Activated T-helper 9 cell treated with anti-CD3 and anti-CD28 coated beads, Interleukin-2, amount 50 U/mL, for 16 hours (primary cell): ENCODE results near the gene DDX1.

Experiments
- DNase-seq: peaks from one replicate; pipeline ENCODE4 v3.0.0-alpha.2; 2020; ENCODE audit warnings: low read depth

The DDX1 gene

GRCh38 chr2:15664273-15665066 is 72.8 kb downstream of the DDX1 start:
- DNase-seq, result no peak

DNA sequence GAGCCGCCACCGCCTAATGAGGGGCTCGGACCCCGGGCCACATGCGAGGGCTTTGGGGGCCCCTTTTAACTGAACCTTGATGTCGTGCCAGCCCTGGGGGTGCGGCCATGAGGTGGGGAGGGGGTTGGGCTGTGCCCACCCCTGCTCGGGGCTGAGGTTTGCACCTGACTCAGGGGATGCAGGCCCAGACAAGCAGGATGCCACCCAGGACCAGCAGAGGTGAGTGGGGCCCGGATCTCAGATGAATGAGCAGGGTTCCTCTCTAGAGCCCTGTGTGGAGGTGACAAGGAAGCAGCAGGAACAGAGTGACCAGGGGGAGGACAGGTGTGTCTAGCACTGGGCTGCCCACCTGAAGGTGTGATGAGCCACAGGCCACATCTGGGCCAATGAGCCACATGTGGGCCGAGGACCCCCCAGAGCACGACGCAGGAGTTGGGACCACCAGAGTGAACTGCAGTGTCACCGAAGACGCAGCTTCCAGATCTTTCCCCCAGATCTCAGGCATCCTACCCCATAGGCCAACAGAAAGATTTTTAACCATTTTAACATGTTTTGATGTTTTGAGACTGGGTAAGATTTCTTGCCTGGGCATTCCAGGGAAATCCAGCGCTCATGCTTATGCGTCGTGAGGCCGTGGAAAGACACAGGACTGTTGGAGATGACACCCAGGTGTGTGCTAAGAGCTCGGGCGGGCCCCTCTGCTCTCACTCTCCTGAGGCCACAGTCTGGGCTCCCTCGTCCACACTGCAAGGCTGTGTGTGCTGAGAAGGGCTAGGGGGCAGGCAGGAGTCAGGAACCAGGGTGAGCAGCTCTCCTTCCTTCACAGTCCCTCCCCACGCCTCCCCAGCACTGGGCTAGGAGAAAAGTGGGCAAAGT is 73.6 kb downstream of the DDX1 start:
- no peak for DNase-seq

GRCh38 chr2:15665943-15666460 is 74.3 kb downstream of the DDX1 start:
- no peak for DNase-seq

DNA sequence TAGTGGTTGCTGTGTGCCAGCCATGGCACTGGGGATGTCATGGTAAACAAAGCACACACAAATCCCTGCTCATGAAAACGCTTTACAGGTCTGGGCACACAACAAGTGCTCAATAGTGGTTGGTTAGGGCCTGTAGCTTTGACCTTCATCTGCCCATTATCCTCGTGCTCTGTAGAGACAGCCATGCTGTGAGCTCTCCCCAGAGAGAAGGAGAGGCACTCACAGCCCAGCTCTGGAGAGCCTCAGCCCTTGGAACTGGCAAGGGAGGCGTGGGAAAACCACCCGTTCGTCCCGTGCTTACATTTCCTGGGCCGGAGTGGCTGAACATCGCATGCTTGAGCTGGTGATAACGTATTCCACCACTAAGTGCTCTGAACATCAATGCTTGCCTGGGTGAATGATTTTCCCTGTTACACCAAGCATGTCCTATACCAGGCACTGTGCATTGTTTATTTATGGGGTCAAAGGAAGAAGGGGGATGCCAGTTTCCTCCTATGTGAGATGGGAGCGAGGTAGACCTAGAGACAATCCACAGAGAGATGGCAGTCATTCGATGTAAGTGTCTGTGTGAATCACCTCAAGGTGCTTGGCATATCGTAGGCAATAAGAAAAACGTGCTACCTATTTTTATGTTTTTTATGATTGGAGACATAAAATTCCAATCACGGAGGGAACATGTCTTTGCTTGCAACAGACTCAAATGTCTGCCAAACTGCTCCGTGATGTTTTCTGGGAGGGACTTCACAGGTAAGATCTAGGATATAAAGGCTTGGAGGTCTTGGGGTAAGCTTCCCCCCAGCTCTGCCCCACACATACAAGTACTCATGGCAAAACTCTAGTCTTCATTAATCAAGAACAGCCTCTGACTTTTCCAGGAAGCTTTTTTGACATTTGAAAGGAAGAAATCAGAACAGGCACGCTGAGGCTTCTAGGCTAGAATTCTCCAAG is 75.5 kb downstream of the DDX1 start:
- no peak for DNase-seq

DNA sequence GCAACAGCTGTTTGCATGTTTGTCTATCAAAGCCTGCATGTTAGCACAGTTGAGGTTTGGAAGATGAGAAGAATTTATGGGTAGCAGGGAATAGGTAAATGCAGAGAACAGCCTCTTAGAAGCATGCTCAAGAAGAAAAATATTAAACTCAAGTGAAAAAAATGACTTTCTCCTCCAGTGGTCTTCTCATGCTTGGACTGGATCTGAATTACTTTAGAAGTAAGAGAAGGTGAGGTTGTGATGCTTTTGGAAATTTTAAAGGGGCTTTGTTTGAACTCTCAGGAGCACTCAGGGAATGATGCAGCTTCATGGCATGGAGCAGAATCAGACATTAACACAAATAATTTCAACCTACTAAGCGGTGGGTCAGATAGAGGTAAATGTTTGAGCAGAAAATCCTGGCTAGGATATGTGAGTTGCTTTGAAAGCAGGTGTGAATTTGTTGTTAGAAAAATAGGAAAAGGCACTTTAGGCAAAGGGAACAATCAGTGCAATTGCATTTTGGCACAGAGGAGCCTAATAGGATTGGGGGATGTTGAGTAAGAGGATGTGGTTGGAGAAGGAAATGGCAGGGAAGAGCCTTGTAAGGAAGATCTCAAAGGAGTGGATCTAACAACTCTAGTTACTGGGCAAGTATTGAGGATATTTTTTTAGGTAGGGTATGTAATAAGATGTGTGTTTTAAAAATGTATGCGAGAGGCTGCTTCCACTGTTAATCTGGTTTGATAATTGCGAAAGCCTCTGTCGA is 76.3 kb downstream of the DDX1 start:
- DNase-seq, result no peak

DNA sequence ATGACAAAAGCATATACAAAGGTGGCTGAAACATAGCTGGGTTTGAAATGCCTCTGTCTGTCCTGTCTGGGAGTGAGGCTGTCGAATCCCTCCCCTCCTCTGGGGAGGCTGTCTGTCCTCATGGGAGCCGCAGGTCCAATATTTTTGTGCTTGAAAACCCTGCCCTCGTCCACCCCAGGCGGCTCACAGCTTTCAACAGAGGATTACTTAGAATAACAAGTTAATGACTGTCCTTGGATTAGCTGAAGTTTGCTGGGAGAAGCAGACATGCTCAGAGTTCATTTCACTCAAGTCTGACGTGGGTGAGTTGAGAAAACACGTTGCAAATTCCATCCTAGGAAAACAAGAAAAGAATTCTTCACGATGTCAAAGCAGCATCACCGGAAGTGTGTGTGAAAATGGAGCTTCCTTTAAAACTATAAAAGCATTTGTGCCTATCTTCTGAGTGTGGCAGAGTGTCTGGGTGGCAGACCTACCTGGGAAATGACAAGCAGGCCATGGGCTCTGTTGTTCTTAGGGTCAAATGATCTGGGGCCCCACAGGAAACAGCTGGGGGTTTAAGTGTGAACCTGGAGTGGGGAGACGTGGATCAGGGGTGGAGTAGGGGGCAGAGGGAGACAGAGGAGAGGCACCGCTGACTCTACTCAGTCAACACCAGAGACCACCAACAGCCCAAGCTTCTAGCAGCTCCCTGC is 77.1 kb downstream of the DDX1 start:
- no peak for DNase-seq

- DNase-seq, result no peak
Measured at GRCh38 chr2:15669375-15669910, 77.8 kb downstream of the DDX1 start.

- DNase-seq, result no peak
Measured at GRCh38 chr2:15670469-15670868, 78.8 kb downstream of the DDX1 start.

DNA sequence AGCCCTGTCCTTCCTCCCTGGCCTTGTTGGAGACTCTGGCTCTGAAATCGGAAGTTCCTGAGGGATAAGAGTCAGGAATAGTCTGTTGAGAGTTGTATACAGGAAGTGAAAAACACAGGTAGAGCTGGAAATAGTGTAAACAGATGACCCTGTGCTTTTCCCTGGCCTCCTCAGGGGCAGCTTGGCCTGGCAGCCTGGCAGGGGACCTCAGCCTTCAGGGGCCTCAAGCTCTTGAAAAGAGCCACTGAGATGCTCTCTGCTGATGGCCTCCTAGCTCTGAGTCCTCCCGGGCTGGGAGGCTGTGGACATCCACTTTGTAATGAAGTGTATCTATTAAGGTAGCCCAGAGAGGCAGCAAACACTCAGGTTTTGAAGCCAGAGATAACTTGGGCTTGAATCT is 79.3 kb downstream of the DDX1 start:
- no peak for DNase-seq

- no peak for DNase-seq
Measured at GRCh38 chr2:15671409-15671808, 79.7 kb downstream of the DDX1 start.

GRCh38 chr2:15671842-15672815 is 80.5 kb downstream of the DDX1 start:
- DNase-seq, result no peak

- no peak for DNase-seq
Measured at GRCh38 chr2:15672961-15673918, 81.6 kb downstream of the DDX1 start.

- DNase-seq, result no peak
Measured at GRCh38 chr2:15673919-15674636, 82.4 kb downstream of the DDX1 start.

GRCh38 chr2:15674637-15675455 is 83.2 kb downstream of the DDX1 start:
- DNase-seq, result no peak

- DNase-seq, result no peak
Measured at GRCh38 chr2:15675456-15676195, 84.0 kb downstream of the DDX1 start.
